ENCODE measurements around the gene GNG2. TPM values are rescaled to one million over a fixed set of nuclear protein-coding genes. Genes with fewer than 3 reads are reported as not detected.

GNG2 gene
- total RNA-seq, 1 experiment from 2014 or later = 7.0 TPM

- no peaks in the 10 kb centered on the region for H3K23me2 ChIP-seq (ENCODE audit: insufficient read length, low read depth, low read length, poor library complexity, severe bottlenecking)
- no peak overlapping the region for H2BK15ac ChIP-seq (ENCODE audit: low read depth, low read length)
- Mint-ChIP-seq H3K4me1 (no peaks in the 10 kb centered on the region), H3K4me3 (no peak overlapping the region), H3K36me3 (ENCODE audit: insufficient read depth in 1 of 3, low read depth in 3 of 3) (no peaks in the 10 kb centered on the region), H3K27ac (no peak overlapping the region), H3K9me3 (no peaks in the 10 kb centered on the region), H3K27me3 (ENCODE audit: low read depth) (no peaks in the 10 kb centered on the region)
- TF ChIP-seq, protein P1, sequence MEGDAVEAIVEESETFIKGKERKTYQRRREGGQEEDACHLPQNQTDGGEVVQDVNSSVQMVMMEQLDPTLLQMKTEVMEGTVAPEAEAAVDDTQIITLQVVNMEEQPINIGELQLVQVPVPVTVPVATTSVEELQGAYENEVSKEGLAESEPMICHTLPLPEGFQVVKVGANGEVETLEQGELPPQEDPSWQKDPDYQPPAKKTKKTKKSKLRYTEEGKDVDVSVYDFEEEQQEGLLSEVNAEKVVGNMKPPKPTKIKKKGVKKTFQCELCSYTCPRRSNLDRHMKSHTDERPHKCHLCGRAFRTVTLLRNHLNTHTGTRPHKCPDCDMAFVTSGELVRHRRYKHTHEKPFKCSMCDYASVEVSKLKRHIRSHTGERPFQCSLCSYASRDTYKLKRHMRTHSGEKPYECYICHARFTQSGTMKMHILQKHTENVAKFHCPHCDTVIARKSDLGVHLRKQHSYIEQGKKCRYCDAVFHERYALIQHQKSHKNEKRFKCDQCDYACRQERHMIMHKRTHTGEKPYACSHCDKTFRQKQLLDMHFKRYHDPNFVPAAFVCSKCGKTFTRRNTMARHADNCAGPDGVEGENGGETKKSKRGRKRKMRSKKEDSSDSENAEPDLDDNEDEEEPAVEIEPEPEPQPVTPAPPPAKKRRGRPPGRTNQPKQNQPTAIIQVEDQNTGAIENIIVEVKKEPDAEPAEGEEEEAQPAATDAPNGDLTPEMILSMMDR (conservative IDR thresholded peaks at IDR 0.05) = no peak
- H3K27me3 ChIP-seq (ENCODE audit: insufficient read depth, low read length) = no peaks in the 10 kb centered on the region
- no peaks in the 10 kb centered on the region for H4K20me1 ChIP-seq (ENCODE audit: control insufficient read depth, insufficient read depth, insufficient read length)
- no peaks in the 10 kb centered on the region for H3K79me1 ChIP-seq (ENCODE audit: insufficient read depth, low read depth, low read length, poor library complexity, severe bottlenecking)
- no peak overlapping the region for H2AFZ ChIP-seq (ENCODE audit: low read length)
- H4K5ac ChIP-seq (ENCODE audit: insufficient read length, low read depth, low read length) = no peak overlapping the region
- H3K79me2 ChIP-seq (ENCODE audit: insufficient read depth, low read length) = no peaks in the 10 kb centered on the region
- no peak overlapping the region for H4K8ac ChIP-seq (replicated peaks; ENCODE audit: insufficient read length, low read depth, low read length)
- H4K91ac ChIP-seq (ENCODE audit: insufficient read length, low read depth, low read length) = no peak overlapping the region
- H3K9ac ChIP-seq (ENCODE audit: extremely low read depth, insufficient read length, low read length) = no peak overlapping the region
- H3K4ac ChIP-seq (ENCODE audit: low read depth, low read length) = no peak overlapping the region
- no peak for DNase-seq
- no peak overlapping the region for H2BK12ac ChIP-seq (ENCODE audit: insufficient read length, low read depth, low read length)
- no CpG with 5 or more reads among the region's 2 CpGs for WGBS (ENCODE audit: extremely low coverage, insufficient read length, low lambda C conversion rate)
- H3K23ac ChIP-seq (ENCODE audit: insufficient read length, low read depth, low read length) = no peak overlapping the region
- no peak overlapping the region for H3K56ac ChIP-seq (ENCODE audit: insufficient read length, low read depth, low read length)
- H3K4me2 ChIP-seq (ENCODE audit: insufficient read depth, insufficient read length, low read length) = no peak overlapping the region
- H2BK5ac ChIP-seq (ENCODE audit: insufficient read length, low read length) = no peak overlapping the region
- no peaks in the 10 kb centered on the region; the same call in 1 of the 2 replicates for H3K4me1 ChIP-seq (ENCODE audit: insufficient read depth, low read length)
- H3T11ph ChIP-seq (ENCODE audit: low read length) = no peak overlapping the region
- no peak overlapping the region for H2BK20ac ChIP-seq (ENCODE audit: low read depth, low read length, poor library complexity, severe bottlenecking)
- H3K18ac ChIP-seq (ENCODE audit: insufficient read length, low read depth, low read length) = no peak overlapping the region
- no peak overlapping the region for H2BK120ac ChIP-seq (ENCODE audit: low read depth, low read length, poor library complexity, severe bottlenecking)
- no peak overlapping the region for H2AK5ac ChIP-seq (ENCODE audit: insufficient read length, low read length)
- H3K9me3 ChIP-seq (ENCODE audit: control insufficient read depth, low read depth, low read length) = no peaks in the 10 kb centered on the region
- H3K14ac ChIP-seq (ENCODE audit: insufficient read depth, low read length) = no peak overlapping the region
- no peak overlapping the region for H3K27ac ChIP-seq (ENCODE audit: insufficient read length, low read depth, low read length)
Measured at GRCh38 chr14:51870606-51871005, 10.2 kb downstream of the GNG2 start.
